D721Med (cell line): Measurements from ENCODE around the gene SLIT1.

Source experiments
- DNase-seq: peaks from one replicate; pipeline ENCODE4 v3.0.0; 2011; ENCODE audit warnings: low spot score; ENCODE audit not compliant: insufficient read length
- FAIRE-seq: peaks from 2 replicates; lab custom pipeline; 2011; peaks lifted over from hg19 to GRCh38; lab: Jason Lieb, UNC
- TF ChIP-seq, protein P1 (sequence below): IDR thresholded peaks from 2 replicates; pipeline ENCODE4 v1.5.1; 2012; ENCODE audit warnings: mild to moderate bottlenecking, control low read depth; ENCODE audit not compliant: insufficient read depth; ENCODE audit errors: missing control alignments

SLIT1 gene

DNA sequence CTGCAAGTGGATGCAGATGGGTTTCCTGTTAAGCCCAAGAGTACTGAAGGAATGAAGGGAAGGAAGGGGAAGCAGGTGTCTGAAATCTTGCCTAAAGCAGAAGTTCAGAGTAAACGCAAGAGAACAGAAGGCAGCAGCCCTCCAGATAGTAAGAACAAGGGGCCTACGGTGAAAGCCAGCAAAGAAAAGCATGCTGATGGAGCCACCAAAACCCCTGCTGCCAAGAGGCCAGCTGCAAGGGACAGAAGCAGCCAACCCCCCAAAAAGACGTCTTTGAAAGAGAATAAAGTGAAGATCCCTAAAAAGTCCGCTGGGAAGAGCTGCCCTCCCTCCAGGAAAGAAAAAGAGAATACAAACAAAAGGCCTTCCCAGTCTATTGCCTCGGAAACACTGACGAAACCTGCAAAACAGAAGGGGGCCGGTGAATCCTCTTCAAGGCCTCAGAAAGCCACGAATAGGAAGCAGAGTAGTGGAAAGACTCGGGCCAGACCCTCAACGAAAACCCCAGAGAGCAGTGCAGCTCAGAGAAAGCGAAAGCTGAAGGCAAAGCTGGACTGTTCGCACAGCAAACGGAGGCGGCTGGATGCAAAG, 201.1 kb downstream of the SLIT1 start:
- FAIRE-seq (no peak), DNase-seq (no peak)
- TF ChIP-seq, protein P1, sequence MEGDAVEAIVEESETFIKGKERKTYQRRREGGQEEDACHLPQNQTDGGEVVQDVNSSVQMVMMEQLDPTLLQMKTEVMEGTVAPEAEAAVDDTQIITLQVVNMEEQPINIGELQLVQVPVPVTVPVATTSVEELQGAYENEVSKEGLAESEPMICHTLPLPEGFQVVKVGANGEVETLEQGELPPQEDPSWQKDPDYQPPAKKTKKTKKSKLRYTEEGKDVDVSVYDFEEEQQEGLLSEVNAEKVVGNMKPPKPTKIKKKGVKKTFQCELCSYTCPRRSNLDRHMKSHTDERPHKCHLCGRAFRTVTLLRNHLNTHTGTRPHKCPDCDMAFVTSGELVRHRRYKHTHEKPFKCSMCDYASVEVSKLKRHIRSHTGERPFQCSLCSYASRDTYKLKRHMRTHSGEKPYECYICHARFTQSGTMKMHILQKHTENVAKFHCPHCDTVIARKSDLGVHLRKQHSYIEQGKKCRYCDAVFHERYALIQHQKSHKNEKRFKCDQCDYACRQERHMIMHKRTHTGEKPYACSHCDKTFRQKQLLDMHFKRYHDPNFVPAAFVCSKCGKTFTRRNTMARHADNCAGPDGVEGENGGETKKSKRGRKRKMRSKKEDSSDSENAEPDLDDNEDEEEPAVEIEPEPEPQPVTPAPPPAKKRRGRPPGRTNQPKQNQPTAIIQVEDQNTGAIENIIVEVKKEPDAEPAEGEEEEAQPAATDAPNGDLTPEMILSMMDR, result no peak

- FAIRE-seq (no peak), DNase-seq (no peak)
- TF ChIP-seq, protein P1, result no peak
These were observed 203.4 kb downstream of the SLIT1 start for GRCh38 chr10:96982149-96982930.

GRCh38 chr10:96978621-96979154, 207.1 kb downstream of the SLIT1 start:
- TF ChIP-seq, protein P1, result no peak
- no peak for DNase-seq
- FAIRE-seq, result no peak

DNA sequence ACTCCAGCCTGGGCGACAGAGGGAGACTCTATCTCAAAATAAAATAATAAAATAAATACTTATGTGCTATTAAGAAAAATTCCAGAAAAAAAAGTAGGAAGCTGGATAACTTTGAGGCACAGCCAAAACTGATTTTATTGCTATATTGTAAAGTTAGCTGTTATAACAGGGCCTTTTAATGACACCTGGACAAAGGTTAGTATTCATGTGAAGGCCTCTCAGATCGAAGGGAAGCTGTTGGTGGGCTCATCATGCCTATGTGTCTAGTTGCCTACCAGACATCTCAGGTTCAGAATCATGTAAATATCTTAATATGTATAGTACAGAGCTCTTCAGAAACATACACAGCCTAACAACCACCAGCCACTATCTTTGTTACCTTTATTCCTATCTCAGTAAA, 210.6 kb downstream of the SLIT1 start:
- no peak for DNase-seq
- TF ChIP-seq, protein P1, result no peak
- FAIRE-seq, result no peak

GRCh38 chr10:96973809-96974747, 211.7 kb downstream of the SLIT1 start:
- FAIRE-seq, result peak; percentile 16

DNA sequence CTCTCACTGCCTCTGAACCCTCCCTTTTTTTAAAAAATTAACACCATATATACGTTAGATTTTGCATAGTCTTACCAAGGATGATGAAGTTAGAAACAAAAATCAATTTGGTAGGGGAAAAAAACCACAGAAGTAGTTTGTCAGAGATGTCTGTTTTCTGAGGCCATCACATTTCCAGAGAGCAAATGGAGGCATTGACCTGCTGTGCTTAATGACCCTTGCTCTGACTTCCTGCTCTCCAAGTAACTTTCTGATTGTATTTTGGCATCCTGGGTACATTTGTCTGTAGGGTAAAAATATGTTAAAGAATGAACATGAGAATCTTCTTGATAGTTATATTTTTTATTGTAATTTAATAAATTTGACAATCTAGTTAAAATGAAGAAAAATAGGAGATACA, 213.5 kb downstream of the SLIT1 start:
- TF ChIP-seq, protein P1, result no peak
- no peak for FAIRE-seq
- no peak for DNase-seq

More at GRCh38 chr10:96973809-96974747, 211.7 kb downstream of the SLIT1 start:
- no peak for DNase-seq
- TF ChIP-seq, protein P1, result no peak
